ENCODE measurements around the gene ARSG.
"Not testable (repeated sequence)": the region's sequence is repeated elsewhere in the genome, so short reads cannot be mapped to it uniquely, and the experiment has no call there.

Gene ARSG

DNA sequence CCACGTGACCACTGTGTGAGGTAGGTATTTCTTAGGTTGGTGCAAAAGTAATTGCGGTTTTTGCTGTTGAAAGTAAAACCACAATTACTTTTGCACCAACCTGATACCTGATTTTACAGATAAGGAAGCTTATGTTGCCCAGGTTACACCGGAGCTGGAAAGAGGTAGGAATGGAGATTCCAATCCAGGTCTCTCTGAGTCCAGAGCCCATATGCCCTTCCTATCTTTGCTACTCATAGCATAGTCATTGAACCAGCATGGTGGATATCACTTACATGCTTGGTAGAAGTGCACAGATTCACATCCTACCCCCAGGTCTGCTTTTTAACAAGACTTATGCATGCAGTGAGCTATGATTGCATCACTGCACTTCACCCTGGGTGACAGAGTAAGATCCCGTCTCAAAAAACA is 61.8 kb downstream of the ARSG start:
- CTCF ChIA-PET = interaction anchor here (0.7 to 2.0 kb wide), 3 partner anchors 61 to 90 kb away, joined by 3 to 4 read pairs (median 4); no protein-coding TSS in a partner anchor
- POLR2A ChIA-PET = no interaction called here

DNA sequence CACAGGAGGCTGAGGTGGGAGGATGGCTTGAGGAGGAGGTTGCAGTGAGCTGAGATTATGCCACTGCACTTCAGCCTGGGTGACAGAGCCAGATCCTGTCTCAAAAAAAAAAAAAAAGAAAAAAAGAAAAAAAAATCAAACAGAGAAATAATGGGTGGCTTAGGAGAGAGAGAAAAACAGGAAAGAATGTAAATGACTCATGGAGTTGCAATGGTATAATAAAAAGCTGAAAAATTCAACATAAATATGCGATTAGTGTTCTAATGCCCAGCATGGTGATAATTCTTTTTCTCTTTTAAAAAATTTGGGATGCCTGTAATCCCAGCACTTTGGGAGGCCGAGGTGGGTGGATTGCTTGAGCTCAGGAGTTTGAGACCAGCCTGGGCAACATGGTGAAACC is 63.0 kb downstream of the ARSG start:
- POLR2A ChIA-PET = interaction anchor here (0.6 to 0.7 kb wide), 2 partner anchors 34 to 132 kb away, joined by 3 read pairs; no protein-coding TSS in a partner anchor
- H3K4me1 ChIP-seq (ENCODE audit: control insufficient read depth, insufficient read depth, low read length); H3K36me3 ChIP-seq (ENCODE audit: control insufficient read depth in 2 of 2, insufficient read depth in 1 of 2, low read length in 2 of 2); H3K4me3 ChIP-seq (ENCODE audit: low read depth, low read length); H3K9me3 ChIP-seq (ENCODE audit: control insufficient read depth, insufficient read depth, low read depth, low read length); H3K27ac ChIP-seq (ENCODE audit: extremely low read depth, low read depth, low read length): not testable (repeated sequence)
- CTCF ChIA-PET = interaction anchor here (0.6 kb wide), 2 partner anchors 10 to 1198 kb away, joined by 3 read pairs; no protein-coding TSS in a partner anchor

More for the DNA sequence above, 61.8 kb downstream of the ARSG start:
- TF ChIP-seq ZNF239 (tag by site-specific recombination; IDR thresholded peaks at IDR 0.05) (no peak), ZNF391 (tag by site-specific recombination; IDR thresholded peaks at IDR 0.05; ENCODE audit: borderline replicate concordance, low read depth) (no peak), ZNF555 (tag by site-specific recombination; conservative IDR thresholded peaks at IDR 0.05) (no peak)
- H3K4me1 ChIP-seq (ENCODE audit: control insufficient read depth, insufficient read depth, low read length) = no peaks in the 10 kb centered on the region
- no peaks in the 10 kb centered on the region; a peak in 1 of 3 replicates for H3K36me3 ChIP-seq (ENCODE audit: control insufficient read depth in 2 of 2, insufficient read depth in 1 of 2, low read length in 2 of 2)
- H3K9me3 ChIP-seq (ENCODE audit: control insufficient read depth, insufficient read depth, low read depth, low read length) = no peaks in the 10 kb centered on the region
- no peak overlapping the region for H3K27ac ChIP-seq (ENCODE audit: extremely low read depth, low read depth, low read length)
- no peak overlapping the region for H3K4me3 ChIP-seq (ENCODE audit: low read depth, low read length)

DNA sequence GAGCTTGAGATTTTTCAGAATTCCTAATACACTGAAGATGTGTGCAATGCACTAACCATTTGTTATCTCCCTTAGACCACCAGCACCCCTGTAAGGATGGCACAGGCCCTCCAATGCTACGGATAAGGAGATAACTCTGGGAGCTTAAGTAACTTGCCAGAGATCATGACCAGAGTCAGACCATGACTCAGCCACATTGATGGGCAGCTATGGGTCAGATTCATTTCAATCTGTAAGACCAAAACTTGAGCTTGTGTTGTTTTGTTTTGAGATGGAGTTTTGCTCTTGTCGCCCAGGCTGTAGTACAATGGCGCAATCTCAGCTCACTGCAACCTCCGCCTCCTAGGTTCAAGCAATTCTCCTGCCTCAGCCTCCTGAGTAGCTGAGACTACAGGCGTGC is 63.8 kb downstream of the ARSG start:
- H3K36me3 ChIP-seq (ENCODE audit: control insufficient read depth in 2 of 2, insufficient read depth in 1 of 2, low read length in 2 of 2); H3K4me3 ChIP-seq (ENCODE audit: low read depth, low read length); H3K4me1 ChIP-seq (ENCODE audit: control insufficient read depth, insufficient read depth, low read length); H3K27ac ChIP-seq (ENCODE audit: extremely low read depth, low read depth, low read length); H3K9me3 ChIP-seq (ENCODE audit: control insufficient read depth, insufficient read depth, low read depth, low read length); POLR2A ChIA-PET: not testable (repeated sequence)
- CTCF ChIA-PET = interaction anchor here (0.8 to 0.9 kb wide), 2 partner anchors 109 to 667 kb away, joined by 3 to 4 read pairs; no protein-coding TSS in a partner anchor

DNA sequence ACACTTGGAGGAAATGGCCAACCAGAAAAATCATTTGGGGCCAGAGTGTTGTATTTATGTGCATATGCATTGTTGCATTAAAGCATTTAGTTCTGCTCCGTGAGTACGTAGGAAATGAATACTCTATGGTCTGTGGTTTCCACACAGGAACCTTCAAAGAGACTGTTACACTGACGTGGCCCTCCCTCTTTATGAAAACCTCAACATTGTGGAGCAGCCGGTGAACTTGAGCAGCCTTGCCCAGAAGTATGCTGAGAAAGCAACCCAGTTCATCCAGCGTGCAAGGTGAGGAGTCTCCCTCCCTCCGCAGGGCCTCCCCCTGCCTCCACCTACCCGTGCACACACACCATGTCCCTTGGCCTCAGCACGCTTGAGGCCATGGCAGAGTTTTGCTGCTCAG is 65.2 kb downstream of the ARSG start:
- Histone ChIP-seq H3K36me3 (ENCODE audit: control insufficient read depth in 2 of 2, insufficient read depth in 1 of 2, low read length in 2 of 2) (no peaks in the 10 kb centered on the region; a peak in 1 of 3 replicates), H3K27ac (ENCODE audit: extremely low read depth, low read depth, low read length) (no peak overlapping the region), H3K9me3 (ENCODE audit: control insufficient read depth, insufficient read depth, low read depth, low read length) (no peaks in the 10 kb centered on the region), H3K4me1 (ENCODE audit: control insufficient read depth, insufficient read depth, low read length) (no peaks in the 10 kb centered on the region), H3K4me3 (ENCODE audit: low read depth, low read length) (no peak overlapping the region)
- POLR2A ChIA-PET = no interaction called here
- CTCF ChIA-PET = interaction anchor here (1.3 kb wide), 1 partner anchor 80 kb away, joined by 4 read pairs; no protein-coding TSS in a partner anchor
- TF ChIP-seq ZNF785 (tag by site-specific recombination; IDR thresholded peaks at IDR 0.05) (no peak), ZNF529 (tag by site-specific recombination; IDR thresholded peaks at IDR 0.05; ENCODE audit: insufficient replicate concordance) (no peak)

DNA sequence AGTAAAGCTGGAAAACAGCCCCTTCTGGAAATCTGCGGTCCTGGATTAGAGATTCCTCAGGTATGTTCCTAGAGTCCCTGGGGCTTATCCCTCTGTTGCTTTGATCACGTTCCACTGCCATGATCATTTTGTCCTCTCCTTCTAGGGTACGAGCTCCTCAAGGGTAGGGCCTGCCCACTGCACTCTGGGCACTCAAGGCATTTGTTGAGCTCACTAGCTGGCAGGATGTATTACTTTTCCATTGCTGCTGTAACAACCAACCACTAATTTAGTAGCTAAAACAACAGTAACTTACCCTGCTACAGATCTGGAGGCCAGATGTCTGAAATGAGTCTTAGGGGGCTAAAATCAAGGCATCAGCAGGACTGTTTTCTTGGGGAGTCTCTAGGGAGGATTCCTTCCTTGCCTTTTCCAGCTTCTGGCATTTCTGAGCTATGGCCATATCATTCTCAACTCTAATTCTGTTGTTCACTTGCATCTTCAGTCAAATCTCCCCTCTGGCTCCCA is 65.7 kb downstream of the ARSG start:
- Histone ChIP-seq H3K36me3 (ENCODE audit: control insufficient read depth in 2 of 2, insufficient read depth in 1 of 2, low read length in 2 of 2) (no peaks in the 10 kb centered on the region; a peak in 1 of 3 replicates), H3K27ac (ENCODE audit: extremely low read depth, low read depth, low read length) (no peak overlapping the region), H3K4me1 (ENCODE audit: control insufficient read depth, insufficient read depth, low read length) (no peaks in the 10 kb centered on the region), H3K4me3 (ENCODE audit: low read depth, low read length) (no peak overlapping the region), H3K9me3 (ENCODE audit: control insufficient read depth, insufficient read depth, low read depth, low read length) (no peaks in the 10 kb centered on the region)
- POLR2A ChIA-PET = no interaction called here
- TF ChIP-seq ZNF140 (tag by site-specific recombination; IDR thresholded peaks at IDR 0.05) (no peak), ZNF629 (tag by site-specific recombination; IDR thresholded peaks at IDR 0.05) (no peak), WT1 (tag by site-specific recombination; IDR thresholded peaks at IDR 0.05) (no peak), ZNF266 (tag by site-specific recombination; IDR thresholded peaks at IDR 0.05; ENCODE audit: low read depth) (no peak), ZNF610 (tag by site-specific recombination; IDR thresholded peaks at IDR 0.05; ENCODE audit: borderline replicate concordance) (no peak), ZNF292 (tag by site-specific recombination; IDR thresholded peaks at IDR 0.05; ENCODE audit: borderline replicate concordance, low read depth) (no peak), ZNF274 (IDR thresholded peaks at IDR 0.05; ENCODE audit: low read length) (no peak), ZNF274 (tag by site-specific recombination; IDR thresholded peaks at IDR 0.05; ENCODE audit: borderline replicate concordance) (no peak), ZNF624 (tag by site-specific recombination; IDR thresholded peaks at IDR 0.05) (no peak), TRIM28 (IDR thresholded peaks at IDR 0.05; ENCODE audit: borderline replicate concordance, low read length) (no peak), ZNF621 (tag by site-specific recombination; IDR thresholded peaks at IDR 0.05) (no peak), ZNF544 (tag by site-specific recombination; IDR thresholded peaks at IDR 0.05) (no peak)
- TF ChIP-seq, protein P1, sequence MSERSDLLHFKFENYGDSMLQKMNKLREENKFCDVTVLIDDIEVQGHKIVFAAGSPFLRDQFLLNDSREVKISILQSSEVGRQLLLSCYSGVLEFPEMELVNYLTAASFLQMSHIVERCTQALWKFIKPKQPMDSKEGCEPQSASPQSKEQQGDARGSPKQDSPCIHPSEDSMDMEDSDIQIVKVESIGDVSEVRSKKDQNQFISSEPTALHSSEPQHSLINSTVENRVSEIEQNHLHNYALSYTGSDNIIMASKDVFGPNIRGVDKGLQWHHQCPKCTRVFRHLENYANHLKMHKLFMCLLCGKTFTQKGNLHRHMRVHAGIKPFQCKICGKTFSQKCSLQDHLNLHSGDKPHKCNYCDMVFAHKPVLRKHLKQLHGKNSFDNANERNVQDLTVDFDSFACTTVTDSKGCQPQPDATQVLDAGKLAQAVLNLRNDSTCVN (tag by site-specific recombination; optimal IDR thresholded peaks at IDR 0.05) = no peak
- TF ChIP-seq, protein P2, sequence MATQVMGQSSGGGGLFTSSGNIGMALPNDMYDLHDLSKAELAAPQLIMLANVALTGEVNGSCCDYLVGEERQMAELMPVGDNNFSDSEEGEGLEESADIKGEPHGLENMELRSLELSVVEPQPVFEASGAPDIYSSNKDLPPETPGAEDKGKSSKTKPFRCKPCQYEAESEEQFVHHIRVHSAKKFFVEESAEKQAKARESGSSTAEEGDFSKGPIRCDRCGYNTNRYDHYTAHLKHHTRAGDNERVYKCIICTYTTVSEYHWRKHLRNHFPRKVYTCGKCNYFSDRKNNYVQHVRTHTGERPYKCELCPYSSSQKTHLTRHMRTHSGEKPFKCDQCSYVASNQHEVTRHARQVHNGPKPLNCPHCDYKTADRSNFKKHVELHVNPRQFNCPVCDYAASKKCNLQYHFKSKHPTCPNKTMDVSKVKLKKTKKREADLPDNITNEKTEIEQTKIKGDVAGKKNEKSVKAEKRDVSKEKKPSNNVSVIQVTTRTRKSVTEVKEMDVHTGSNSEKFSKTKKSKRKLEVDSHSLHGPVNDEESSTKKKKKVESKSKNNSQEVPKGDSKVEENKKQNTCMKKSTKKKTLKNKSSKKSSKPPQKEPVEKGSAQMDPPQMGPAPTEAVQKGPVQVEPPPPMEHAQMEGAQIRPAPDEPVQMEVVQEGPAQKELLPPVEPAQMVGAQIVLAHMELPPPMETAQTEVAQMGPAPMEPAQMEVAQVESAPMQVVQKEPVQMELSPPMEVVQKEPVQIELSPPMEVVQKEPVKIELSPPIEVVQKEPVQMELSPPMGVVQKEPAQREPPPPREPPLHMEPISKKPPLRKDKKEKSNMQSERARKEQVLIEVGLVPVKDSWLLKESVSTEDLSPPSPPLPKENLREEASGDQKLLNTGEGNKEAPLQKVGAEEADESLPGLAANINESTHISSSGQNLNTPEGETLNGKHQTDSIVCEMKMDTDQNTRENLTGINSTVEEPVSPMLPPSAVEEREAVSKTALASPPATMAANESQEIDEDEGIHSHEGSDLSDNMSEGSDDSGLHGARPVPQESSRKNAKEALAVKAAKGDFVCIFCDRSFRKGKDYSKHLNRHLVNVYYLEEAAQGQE (tag by site-specific recombination; IDR thresholded peaks at IDR 0.05) = no peak
- CTCF ChIA-PET = interaction anchor here (0.6 to 2.0 kb wide), 3 partner anchors 42 to 80 kb away, joined by 3 to 6 read pairs (median 4); no protein-coding TSS in a partner anchor
